Nephron (organoid): ENCODE measurements around the gene TMEM51.

Experiments
- H3K27ac Mint-ChIP-seq, 3 experiments: 2 replicates each; pipeline ENCODE4 v1.8.0; 2020; ENCODE audit warnings: mixed read lengths in 3 of 3, mild to moderate bottlenecking in 2 of 3, moderate library complexity in 1 of 3
- H3K27me3 Mint-ChIP-seq: 2 replicates; pipeline ENCODE4 v1.8.0; 2021; ENCODE audit warnings: low read depth, mild to moderate bottlenecking, moderate library complexity, mixed read lengths
- H3K36me3 Mint-ChIP-seq: 2 replicates; pipeline ENCODE4 v1.8.0; 2020; ENCODE audit warnings: low read depth, mixed read lengths
- H3K4me1 Mint-ChIP-seq: 2 replicates; pipeline ENCODE4 v1.8.0; 2020; ENCODE audit warnings: mixed read lengths
- H3K4me3 Mint-ChIP-seq, 3 experiments: 2 replicates each; pipeline ENCODE4 v1.8.0; 2020; ENCODE audit warnings: mild to moderate bottlenecking in 3 of 3, mixed read lengths in 3 of 3, moderate library complexity in 2 of 3
- H3K9me3 Mint-ChIP-seq: 2 replicates; pipeline ENCODE4 v1.8.0; 2020; ENCODE audit warnings: mixed read lengths
- TF ChIP-seq, protein P1 (sequence below), 3 experiments: fragments of 200-600 bp; sonication (generic); IDR thresholded peaks; one replicate each; pipeline ENCODE4 v1.5.0; 2021; ENCODE audit warnings: antibody characterized with exemption in 3 of 3; ENCODE audit not compliant: unreplicated experiment in 3 of 3

TMEM51 gene

DNA sequence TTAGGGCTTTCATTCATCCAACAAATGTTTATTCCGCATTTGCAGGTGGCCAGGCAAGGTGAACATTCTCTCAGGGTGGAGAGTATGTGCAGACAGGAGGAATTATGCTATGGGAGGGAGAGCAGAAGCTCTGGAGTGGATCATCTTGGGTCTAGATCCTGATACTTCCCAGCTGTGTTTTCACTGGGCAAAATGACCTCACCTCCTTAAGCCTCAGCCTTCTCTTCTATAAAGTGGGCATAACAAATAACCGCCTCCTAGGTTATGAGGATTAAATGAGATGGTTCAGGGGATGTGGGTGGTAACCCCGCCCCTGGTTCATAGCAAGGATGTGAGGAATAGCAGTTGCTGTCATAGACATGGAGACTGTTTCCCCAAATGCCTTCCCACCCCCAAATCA is 1.7 kb upstream of the TMEM51 start:
- TF ChIP-seq, protein P1, sequence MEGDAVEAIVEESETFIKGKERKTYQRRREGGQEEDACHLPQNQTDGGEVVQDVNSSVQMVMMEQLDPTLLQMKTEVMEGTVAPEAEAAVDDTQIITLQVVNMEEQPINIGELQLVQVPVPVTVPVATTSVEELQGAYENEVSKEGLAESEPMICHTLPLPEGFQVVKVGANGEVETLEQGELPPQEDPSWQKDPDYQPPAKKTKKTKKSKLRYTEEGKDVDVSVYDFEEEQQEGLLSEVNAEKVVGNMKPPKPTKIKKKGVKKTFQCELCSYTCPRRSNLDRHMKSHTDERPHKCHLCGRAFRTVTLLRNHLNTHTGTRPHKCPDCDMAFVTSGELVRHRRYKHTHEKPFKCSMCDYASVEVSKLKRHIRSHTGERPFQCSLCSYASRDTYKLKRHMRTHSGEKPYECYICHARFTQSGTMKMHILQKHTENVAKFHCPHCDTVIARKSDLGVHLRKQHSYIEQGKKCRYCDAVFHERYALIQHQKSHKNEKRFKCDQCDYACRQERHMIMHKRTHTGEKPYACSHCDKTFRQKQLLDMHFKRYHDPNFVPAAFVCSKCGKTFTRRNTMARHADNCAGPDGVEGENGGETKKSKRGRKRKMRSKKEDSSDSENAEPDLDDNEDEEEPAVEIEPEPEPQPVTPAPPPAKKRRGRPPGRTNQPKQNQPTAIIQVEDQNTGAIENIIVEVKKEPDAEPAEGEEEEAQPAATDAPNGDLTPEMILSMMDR (IDR thresholded peaks at IDR 0.05; ENCODE audit: unreplicated experiment in 3 of 3): no peak
- Mint-ChIP-seq H3K4me3 (peak overlapping the region; percentile 95 to 98 (median 97)), H3K36me3 (no peaks in the 10 kb centered on the region), H3K27me3 (peaks cover 14% of the 10 kb centered on the region), H3K27ac (peak overlapping the region; percentile 82 to 94 (median 88)), H3K9me3 (peaks cover 4% of the 10 kb centered on the region), H3K4me1 (peaks cover 61% of the 10 kb centered on the region)

DNA sequence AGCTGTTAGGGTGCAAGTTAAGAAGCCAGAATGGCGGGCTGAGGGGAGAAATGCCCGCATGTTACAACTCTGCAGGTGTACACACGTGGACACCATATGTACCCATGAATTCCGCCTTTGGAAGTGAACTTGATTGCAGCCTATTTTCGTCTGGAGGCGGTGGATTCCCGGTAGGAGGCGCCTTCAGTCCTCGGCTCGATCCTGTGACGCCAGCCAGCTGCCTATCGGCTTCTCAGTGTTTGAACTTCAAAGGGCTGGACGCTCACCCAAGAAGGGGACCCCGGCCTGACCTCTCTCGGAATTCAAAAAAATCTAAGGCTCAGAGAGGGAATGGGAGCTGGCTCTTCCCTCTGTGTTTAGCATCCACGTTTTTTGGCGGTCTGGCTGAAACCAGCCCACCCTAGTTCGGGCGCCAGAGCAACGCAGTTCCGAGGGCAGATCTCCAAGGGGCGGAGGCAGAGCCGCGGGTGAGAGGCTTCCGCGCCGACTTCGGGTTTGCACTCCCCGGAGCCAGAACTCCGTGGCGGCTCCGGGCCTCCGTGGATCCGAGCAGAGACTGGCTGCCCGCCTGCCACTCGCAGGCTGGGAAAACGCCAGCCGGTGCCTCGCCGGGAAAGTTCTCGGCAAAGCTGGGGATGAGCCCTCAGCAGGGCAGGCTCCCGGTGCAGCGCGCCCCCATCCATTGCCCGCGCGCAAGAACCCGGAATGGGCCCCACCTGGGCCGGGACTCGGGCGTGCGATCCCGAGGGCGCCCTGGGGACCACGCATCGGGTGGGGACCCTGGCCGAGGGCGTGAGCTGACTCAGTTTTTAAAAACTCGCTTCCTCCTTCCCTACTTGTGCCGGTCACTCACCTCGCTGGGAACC is 996 bp upstream of the TMEM51 start:
- TF ChIP-seq, protein P1 (IDR thresholded peaks at IDR 0.05; ENCODE audit: unreplicated experiment in 3 of 3): peak; percentile 61 to 76 (median 64)
- peaks cover 4% of the 10 kb centered on the region for H3K9me3 Mint-ChIP-seq
- peak overlapping the region; percentile 82 to 94 (median 88) for H3K27ac Mint-ChIP-seq
- H3K27me3 Mint-ChIP-seq: peaks cover 10% of the 10 kb centered on the region
- H3K4me3 Mint-ChIP-seq: peak overlapping the region; percentile 95 to 98 (median 97)
- H3K4me1 Mint-ChIP-seq: peaks cover 67% of the 10 kb centered on the region
- H3K36me3 Mint-ChIP-seq: no peaks in the 10 kb centered on the region

DNA sequence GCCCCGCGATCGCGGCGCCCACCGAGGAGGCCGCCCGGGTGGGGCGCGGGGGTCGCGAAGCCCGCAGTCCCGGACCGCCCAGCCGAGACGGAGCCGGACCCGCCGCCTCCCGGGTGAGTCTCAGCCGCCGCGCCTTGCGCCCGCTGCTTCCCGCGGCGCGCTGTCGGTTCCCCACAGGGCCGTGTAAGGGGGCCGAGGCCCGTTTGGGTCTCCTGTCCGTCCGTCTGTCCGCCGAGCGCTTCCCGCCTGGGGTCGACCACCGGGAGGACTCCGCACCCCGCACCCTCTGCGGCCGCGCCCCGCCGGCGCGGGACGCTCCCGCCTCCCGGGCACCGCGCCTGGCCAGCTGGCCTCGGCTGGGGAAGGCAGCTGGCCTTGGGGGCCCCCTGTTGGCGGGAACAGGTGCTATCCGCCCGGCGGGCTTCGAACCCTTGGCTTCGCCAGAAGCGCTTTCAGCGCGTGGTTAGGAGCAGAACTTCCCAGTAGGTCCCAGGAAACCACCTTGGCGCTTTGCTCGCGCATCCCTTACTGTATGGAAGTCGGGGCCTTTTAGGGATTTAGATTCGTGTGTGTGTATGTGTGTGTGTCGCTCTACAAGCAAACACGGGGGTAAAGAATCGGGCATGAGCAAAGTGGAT is 414 bp downstream of the TMEM51 start:
- TF ChIP-seq, protein P1 (IDR thresholded peaks at IDR 0.05; ENCODE audit: unreplicated experiment in 3 of 3): peak; percentile 68 to 78 (median 70)
- H3K9me3 Mint-ChIP-seq: peaks cover 4% of the 10 kb centered on the region
- peaks cover 74% of the 10 kb centered on the region for H3K4me1 Mint-ChIP-seq
- peak overlapping the region; percentile 46 to 85 (median 85) for H3K27ac Mint-ChIP-seq
- peaks cover 10% of the 10 kb centered on the region for H3K27me3 Mint-ChIP-seq
- H3K36me3 Mint-ChIP-seq: no peaks in the 10 kb centered on the region
- peak overlapping the region; percentile 83 to 89 (median 87) for H3K4me3 Mint-ChIP-seq

DNA sequence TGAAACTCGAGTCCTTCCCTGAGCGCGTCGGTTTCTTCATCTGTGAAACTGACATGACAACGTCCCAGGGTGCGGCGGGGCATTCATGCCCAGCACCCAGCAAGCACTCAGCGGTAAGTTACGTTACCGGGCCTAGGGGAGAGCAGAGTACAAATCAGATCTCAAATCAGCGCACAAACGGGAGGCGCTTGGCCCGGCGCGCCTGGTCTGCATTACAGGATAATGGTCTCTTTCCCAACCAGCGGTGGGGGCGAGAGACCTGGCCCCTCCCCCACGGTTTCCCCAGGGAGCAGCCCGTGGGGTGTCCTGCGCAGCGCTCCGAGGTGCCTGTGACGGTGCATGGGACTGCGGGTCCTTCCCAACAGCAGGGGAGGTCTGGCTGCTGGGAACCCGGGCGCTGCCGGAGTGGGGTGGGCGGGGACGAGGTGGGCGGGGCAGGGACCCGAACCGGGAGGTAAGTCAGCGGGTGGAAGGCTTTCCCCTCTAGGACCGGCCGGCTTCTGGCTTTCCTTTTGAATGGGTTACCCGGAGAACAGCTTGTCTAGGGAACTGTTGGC is 1.0 kb downstream of the TMEM51 start:
- peaks cover 10% of the 10 kb centered on the region for H3K27me3 Mint-ChIP-seq
- peaks cover 4% of the 10 kb centered on the region for H3K9me3 Mint-ChIP-seq
- peaks cover 75% of the 10 kb centered on the region for H3K4me1 Mint-ChIP-seq
- peak overlapping the region; percentile 83 to 89 (median 87) for H3K4me3 Mint-ChIP-seq
- peak overlapping the region; percentile 46 to 85 (median 85) for H3K27ac Mint-ChIP-seq
- TF ChIP-seq, protein P1 (IDR thresholded peaks at IDR 0.05; ENCODE audit: unreplicated experiment in 3 of 3): no peak
- no peaks in the 10 kb centered on the region for H3K36me3 Mint-ChIP-seq

DNA sequence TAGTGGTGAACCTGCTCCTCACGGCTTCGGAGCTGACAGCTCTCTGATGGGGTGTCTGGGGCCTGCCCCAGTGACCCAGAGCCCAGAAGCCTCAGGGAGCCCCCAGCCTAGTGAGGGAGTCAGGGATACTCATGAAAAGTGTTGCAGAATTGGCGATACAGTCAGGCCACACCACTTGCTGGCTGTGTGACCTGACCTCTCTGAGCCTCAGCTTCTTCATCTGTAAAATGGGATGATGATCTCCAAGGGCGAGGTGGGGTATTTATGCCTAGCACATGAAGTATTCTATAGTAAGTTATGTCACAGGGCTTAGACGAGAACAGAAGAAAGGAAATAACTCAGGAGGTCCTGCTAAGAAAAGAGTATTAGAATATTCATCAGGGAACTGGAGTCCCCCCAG is 1.6 kb downstream of the TMEM51 start:
- H3K27me3 Mint-ChIP-seq: peaks cover 10% of the 10 kb centered on the region
- peak overlapping the region; percentile 79 to 93 (median 93) for H3K27ac Mint-ChIP-seq
- peak overlapping the region; percentile 82 to 87 (median 85) for H3K4me3 Mint-ChIP-seq
- TF ChIP-seq, protein P1 (IDR thresholded peaks at IDR 0.05; ENCODE audit: unreplicated experiment in 3 of 3): no peak
- H3K4me1 Mint-ChIP-seq: peaks cover 71% of the 10 kb centered on the region
- H3K9me3 Mint-ChIP-seq: peaks cover 4% of the 10 kb centered on the region
- H3K36me3 Mint-ChIP-seq: no peaks in the 10 kb centered on the region
